Adrenal gland (tissue), 5 donors: ENCODE results near the gene ALDH3A2.

Experiments
- CTCF ChIP-seq, 6 experiments: fragments of 450-650 bp in 4 of 6; fragments of 200-600 bp in 2 of 6; sonication (generic) in 1 of 6; IDR thresholded peaks; 1 replicate in 5 of 6; 2 replicates in 1 of 6; pipeline versions ENCODE4 v1.5.1 to v1.8.0; 2016 to 2021; ENCODE audit warnings: antibody characterized with exemption in 6 of 6, mild to moderate bottlenecking in 2 of 6, moderate library complexity in 1 of 6
- POLR2A ChIP-seq, 2 donors: fragments of 450-650 bp; IDR thresholded peaks; one replicate each; pipeline ENCODE4 v1.6.1; 2017; ENCODE audit warnings: antibody characterized with exemption in 2 of 2, mild to moderate bottlenecking in 2 of 2, moderate library complexity in 1 of 2
- donor health status: DM: no; HTN: no; CAD: no.

GRCh38 chr17:19673623-19674022 lies 25.1 kb downstream of the ALDH3A2 start:
- TF ChIP-seq POLR2A (IDR thresholded peaks at IDR 0.05) (no peak), CTCF (IDR thresholded peaks at IDR 0.05) (no peak)
